ENCODE results near the gene FXYD1.
A peak's percentile ranks its signal among the peaks of the same experiment; 100 is the strongest.
"Not testable (repeated sequence)": the region's sequence is repeated elsewhere in the genome, so short reads cannot be mapped to it uniquely, and the experiment has no call there.

Gene FXYD1

GRCh38 chr19:35138305-35138892 lies at the start of gene FXYD1:
Gene FXYD1, plus strand, starts transcription at chr19:35138824. Its CDS starts 1,256 bp downstream, at chr19:35140080.
- DNase-seq (ENCODE audit: low read depth): no peak

- no peak for DNase-seq (ENCODE audit: low read depth)
Observed at GRCh38 chr19:35089554-35089953, 49.1 kb upstream of the FXYD1 start.

- DNase-seq (ENCODE audit: low read depth): no peak
Observed at GRCh38 chr19:35090160-35090505, 48.5 kb upstream of the FXYD1 start.

GRCh38 chr19:35090506-35091214 lies 48.0 kb upstream of the FXYD1 start:
- peak; percentile 27 for DNase-seq (ENCODE audit: low read depth)

- no peak for DNase-seq (ENCODE audit: low read depth)
Observed at GRCh38 chr19:35093430-35093829, 45.2 kb upstream of the FXYD1 start.

GRCh38 chr19:35093941-35094647 lies 44.5 kb upstream of the FXYD1 start:
- no peak for DNase-seq (ENCODE audit: low read depth)

- DNase-seq (ENCODE audit: low read depth): no peak
Observed at GRCh38 chr19:35094656-35095055, 44.0 kb upstream of the FXYD1 start.

- DNase-seq (ENCODE audit: low read depth): no peak
Observed at GRCh38 chr19:35095667-35096368, 42.8 kb upstream of the FXYD1 start.

GRCh38 chr19:35098413-35099049 lies 40.1 kb upstream of the FXYD1 start:
- DNase-seq (ENCODE audit: low read depth): no peak

- DNase-seq (ENCODE audit: low read depth): no peak
Observed at GRCh38 chr19:35099155-35099896, 39.3 kb upstream of the FXYD1 start.

- DNase-seq (ENCODE audit: low read depth): no peak
Observed at GRCh38 chr19:35099897-35100275, 38.7 kb upstream of the FXYD1 start.

GRCh38 chr19:35100588-35101533 lies 37.8 kb upstream of the FXYD1 start:
- DNase-seq (ENCODE audit: low read depth): no peak

GRCh38 chr19:35101949-35102348 lies 36.7 kb upstream of the FXYD1 start:
- DNase-seq (ENCODE audit: low read depth): not testable (repeated sequence)

- not testable (repeated sequence) for DNase-seq (ENCODE audit: low read depth)
Observed at GRCh38 chr19:35103614-35104013, 35.0 kb upstream of the FXYD1 start.

- DNase-seq (ENCODE audit: low read depth): no peak
Observed at GRCh38 chr19:35104361-35104760, 34.3 kb upstream of the FXYD1 start.

GRCh38 chr19:35105047-35105410 lies 33.6 kb upstream of the FXYD1 start:
- DNase-seq (ENCODE audit: low read depth): no peak

- DNase-seq (ENCODE audit: low read depth): no peak
Observed at GRCh38 chr19:35105411-35106290, 33.0 kb upstream of the FXYD1 start.

GRCh38 chr19:35106291-35106583 lies 32.4 kb upstream of the FXYD1 start:
- DNase-seq (ENCODE audit: low read depth): no peak

- DNase-seq (ENCODE audit: low read depth): no peak
Observed at GRCh38 chr19:35106898-35107541, 31.6 kb upstream of the FXYD1 start.
